GM18867 (cell line): ENCODE measurements around the gene MRPL42.
"Not testable (repeated sequence)": the region's sequence is repeated elsewhere in the genome, so short reads cannot be mapped to it uniquely, and the experiment has no call there.

Experiments used
- ATAC-seq: cut with Tn5 transposase; IDR thresholded peaks from one replicate; pipeline ENCODE4 v1.9.1; 2021; ENCODE audit warnings: mild to moderate bottlenecking, moderate library complexity; ENCODE audit not compliant: unreplicated experiment

The MRPL42 gene

GRCh38 chr12:93443576-93443975 is 23.7 kb upstream of the MRPL42 start:
- ATAC-seq: no peak

- ATAC-seq: no peak
Measured at GRCh38 chr12:93447555-93448290, 19.6 kb upstream of the MRPL42 start.

- ATAC-seq: no peak
Measured at GRCh38 chr12:93448796-93449195, 18.5 kb upstream of the MRPL42 start.

- peak; percentile 71 for ATAC-seq
Measured at GRCh38 chr12:93449277-93449676, 18.0 kb upstream of the MRPL42 start.

- ATAC-seq: no peak
Measured at GRCh38 chr12:93451423-93452158, 15.7 kb upstream of the MRPL42 start.

DNA sequence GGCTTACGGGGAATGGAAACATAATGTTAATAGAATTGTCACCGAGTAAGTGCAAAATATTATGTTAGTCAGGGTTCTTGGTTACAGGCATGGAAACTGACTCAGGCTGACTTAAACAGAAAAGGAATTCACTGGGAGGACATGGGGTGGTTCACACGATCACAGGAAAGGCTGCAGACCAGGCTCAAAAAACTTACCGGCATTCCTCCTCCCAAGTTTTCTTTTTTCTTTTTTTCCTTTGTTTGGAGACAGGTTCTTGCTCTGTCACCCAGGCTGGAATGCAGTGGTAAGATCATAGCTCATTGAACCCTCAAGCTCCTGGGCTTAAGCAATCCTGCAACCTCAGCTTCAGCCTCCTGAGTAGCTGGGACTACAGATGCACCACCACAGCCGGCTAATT is 13.7 kb upstream of the MRPL42 start:
- ATAC-seq: no peak

DNA sequence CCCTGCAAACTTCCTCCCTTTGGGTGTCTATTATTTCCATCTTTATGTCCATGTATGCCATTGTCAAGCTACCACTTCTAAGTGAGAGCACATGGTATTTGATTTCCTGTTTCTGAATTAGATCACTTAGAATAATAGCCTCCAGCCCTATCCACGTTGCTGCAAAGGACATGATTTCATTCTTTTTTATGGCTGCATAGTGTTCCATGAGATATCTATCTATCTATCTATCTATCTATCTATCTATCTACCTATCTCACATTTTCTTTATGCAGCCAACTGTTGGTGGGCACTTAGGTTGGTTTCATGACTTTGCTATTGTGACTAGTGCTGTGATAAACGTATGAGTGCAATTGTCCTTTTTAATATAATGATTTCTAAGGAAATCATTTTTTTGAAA is 11.2 kb upstream of the MRPL42 start:
- ATAC-seq: no peak

GRCh38 chr12:93459097-93459496 is 8.2 kb upstream of the MRPL42 start:
- no peak for ATAC-seq

DNA sequence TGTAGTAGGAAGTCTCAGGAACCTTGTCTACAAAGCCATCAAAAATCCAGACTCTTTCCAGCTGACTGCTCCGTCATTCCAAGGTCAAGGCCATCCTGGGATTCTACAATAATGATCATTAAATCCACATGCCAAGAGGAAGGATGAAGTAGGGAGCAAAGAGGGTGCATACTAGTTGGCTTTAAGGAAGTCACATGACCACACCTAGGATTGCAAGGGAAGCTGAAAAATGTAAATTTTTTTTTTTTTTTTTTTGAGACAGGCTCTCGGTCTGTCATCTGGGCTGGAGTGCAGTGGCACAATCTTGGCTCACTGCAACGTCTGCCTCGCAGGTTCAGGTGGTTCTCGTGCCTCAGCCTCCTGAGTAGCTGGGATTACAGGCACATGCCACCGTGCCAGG is 7.3 kb upstream of the MRPL42 start:
- no peak for ATAC-seq

GRCh38 chr12:93460902-93461301 is 6.4 kb upstream of the MRPL42 start:
- ATAC-seq: no peak

DNA sequence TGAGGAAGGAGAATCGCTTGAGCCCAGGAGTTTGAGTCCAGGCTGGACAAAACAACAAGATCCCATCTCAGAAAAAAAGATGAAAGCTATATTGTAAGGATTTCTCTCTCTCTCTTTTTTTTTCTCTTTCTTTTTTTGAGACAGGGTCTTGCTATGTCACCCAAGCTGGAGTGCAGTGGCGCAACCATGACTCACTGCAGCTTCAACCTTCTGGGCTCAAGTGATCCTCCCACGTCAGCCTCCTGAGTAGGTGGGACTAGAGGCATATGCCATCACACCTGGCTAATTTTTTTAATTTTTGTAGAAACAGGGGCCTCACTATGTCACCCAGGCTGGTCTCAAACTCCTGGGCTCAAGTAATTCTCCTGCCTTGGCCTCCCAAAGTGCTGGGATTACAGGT is 5.8 kb upstream of the MRPL42 start:
- no peak for ATAC-seq

- ATAC-seq: no peak
Measured at GRCh38 chr12:93465841-93466240, 1.5 kb upstream of the MRPL42 start.

DNA sequence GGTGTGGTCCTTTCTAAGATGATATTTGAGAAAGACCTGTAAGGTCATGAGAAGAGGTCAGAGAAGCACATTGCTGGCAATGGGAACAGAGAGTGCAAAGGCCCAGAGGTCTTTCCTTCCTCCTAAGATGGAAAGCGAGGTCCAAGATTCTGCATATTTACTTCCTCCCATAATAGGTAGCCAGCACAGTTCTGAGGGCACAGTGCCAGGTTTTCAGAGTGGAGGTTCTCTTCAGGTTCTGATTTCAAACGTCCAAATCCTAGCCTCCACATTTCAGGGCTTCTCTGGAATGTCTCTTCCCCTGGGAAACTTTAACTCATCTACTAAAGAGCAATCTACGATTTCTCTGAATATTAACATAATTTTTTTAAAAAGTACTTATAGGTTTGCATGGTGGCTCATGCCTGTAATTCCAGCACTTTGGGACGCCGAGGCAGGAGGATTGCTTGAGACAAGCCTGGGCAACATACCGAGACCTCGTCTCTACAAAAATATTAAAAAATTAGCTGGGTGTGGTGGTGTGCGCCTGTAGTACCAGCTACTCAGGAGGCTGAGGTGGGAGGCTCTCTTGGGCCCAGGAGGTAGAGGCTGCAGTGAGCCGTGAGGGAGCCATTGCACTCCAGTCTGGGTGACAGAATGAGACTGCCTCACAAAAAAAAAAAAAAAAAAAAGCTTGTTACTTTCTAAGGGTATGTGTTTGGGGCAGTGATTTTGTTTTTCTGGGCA is 526 bp upstream of the MRPL42 start:
- ATAC-seq: no peak

GRCh38 chr12:93468008-93468371 is 676 bp downstream of the MRPL42 start:
- ATAC-seq: peak; percentile 25

GRCh38 chr12:93469386-93469785 is 2.1 kb downstream of the MRPL42 start:
- no peak for ATAC-seq

DNA sequence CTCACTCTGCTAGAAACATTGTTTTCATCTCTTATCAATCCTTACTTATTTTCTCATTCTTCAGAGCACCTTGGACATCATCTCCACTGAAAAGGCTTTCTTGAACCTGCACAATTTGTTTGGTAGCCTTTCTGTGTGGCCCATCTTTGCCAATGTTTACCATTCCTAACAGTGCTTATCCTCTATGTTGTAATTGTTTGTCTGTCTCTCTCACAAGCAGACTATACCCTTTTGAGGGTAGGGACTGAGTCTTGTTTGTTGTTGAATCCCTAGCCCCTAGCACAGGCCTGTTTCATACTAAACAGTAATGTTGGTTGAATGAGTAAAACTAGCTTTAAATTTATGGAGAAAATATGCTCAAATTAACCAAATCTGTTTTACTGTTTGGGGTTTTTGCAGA is 9.2 kb downstream of the MRPL42 start:
- no peak for ATAC-seq

DNA sequence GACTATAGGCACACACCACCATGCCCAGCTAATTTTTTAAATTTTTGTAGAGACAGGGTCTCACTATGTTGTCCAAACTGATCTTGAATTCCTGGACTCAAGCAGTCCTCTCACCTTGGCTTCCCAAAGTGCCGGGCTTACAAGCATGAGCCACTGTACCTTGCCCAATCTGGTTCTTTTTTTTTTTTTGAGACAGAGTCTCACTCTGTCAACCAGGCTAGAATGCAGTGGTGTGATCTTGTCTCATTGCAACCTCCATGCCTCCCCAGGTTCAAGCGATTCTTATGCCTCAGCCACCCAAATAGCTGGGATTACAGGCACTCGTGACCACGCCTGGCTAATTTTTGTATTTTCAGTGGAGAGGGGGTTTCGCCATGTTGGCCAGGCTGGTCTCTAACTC is 15.4 kb downstream of the MRPL42 start:
- ATAC-seq: no peak

- ATAC-seq: no peak
Measured at GRCh38 chr12:93483151-93483807, 16.0 kb downstream of the MRPL42 start.

GRCh38 chr12:93484315-93484981 is 17.1 kb downstream of the MRPL42 start:
- no peak for ATAC-seq

DNA sequence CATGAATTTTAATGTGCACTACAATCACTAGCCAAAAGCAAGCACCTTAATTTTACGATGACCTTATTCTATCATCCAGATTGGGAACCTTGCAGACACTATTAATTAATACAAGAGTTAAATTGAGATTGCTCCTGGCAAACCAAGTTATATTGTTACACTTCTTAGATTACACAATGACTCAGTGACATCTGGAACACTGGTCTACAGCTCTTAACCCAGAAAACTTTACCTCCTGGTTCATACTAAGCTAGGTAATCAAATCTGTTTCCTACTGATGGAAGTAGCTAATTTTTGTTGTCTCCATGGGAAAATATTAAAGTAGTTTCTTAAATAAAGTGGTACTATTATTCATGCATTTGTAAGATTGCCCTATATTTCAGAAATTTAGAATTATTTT is 25.5 kb downstream of the MRPL42 start:
- not testable (repeated sequence) for ATAC-seq

- no peak for ATAC-seq
Measured at GRCh38 chr12:93494096-93494495, 26.8 kb downstream of the MRPL42 start.
